Adrenal gland (tissue), 5 donors: ENCODE measurements around the gene MAP1LC3B2.

Experiments
- CTCF ChIP-seq, 6 experiments: fragments of 450-650 bp in 4 of 6; fragments of 200-600 bp in 2 of 6; sonication (generic) in 1 of 6; IDR thresholded peaks; 1 replicate in 5 of 6; 2 replicates in 1 of 6; pipeline versions ENCODE4 v1.5.1 to v1.8.0; 2016 to 2021; ENCODE audit warnings: antibody characterized with exemption in 6 of 6, mild to moderate bottlenecking in 2 of 6, moderate library complexity in 1 of 6
- POLR2A ChIP-seq, 2 donors: fragments of 450-650 bp; IDR thresholded peaks; one replicate each; pipeline ENCODE4 v1.6.1; 2017; ENCODE audit warnings: antibody characterized with exemption in 2 of 2, mild to moderate bottlenecking in 2 of 2, moderate library complexity in 1 of 2
- donor health status: DM: no; HTN: no; CAD: no.

DNA sequence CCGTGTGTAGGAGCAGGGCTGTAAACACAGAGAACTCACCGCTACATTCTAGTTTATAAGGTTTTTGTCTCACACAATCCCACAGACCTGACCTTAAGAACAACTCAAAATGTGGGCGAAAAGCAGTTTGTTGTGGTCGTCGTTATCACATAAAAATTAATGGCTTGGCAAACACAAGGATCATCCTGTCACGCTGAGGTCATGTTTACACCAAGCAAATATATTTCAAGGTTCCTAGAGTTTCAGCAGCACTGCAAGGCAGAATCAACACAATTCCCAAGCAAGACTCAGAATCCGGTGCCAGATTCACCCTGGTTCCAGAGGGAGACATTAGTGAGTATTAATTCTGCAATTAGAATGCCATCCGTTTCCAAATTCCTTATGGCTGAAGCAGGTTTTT, 30.1 kb upstream of the MAP1LC3B2 start:
- TF ChIP-seq CTCF (IDR thresholded peaks at IDR 0.05): no peak
- TF ChIP-seq POLR2A (IDR thresholded peaks at IDR 0.05): no peak
